ENCODE data around the gene ATP2C2.

ATP2C2 gene

DNA sequence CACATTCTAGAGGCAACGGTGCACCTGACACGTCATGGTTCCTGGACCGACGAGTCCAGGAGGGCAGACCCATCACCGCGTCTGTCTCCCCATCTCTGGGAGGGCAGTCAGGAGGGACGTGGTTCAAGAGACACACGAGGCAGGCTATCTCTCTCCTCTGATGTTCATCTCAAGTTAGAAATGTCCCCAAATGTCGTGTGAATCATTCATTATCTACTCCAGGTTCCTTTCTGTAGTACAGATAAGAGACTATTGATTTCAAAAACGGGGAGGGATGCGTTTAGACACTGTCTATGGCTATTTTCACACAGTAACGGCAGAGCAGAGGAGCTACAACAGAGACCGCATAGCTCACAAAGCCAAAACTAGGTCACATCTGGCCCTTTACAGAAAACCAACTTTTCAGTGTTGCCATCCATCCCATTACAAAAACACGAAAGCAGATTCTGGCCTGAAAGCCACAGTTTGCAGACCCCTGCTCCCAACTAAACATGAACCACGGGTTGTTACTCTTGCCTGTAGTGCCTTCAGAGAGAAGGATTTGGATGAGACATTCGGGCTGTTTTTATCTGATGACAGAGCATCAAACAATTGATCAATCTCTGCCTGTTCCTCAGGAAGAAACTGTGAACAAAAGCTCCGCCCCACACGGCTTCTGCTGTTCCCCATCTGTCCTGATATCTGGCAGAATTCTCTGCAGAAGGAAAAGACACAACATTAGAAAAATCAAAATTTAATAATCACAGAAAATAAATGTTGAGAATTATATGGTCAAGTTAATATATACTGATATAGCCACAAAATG is 129.3 kb downstream of the ATP2C2 start:
- Histone ChIP-seq H3K27ac (no peak overlapping the region), H3K27me3 (replicated peaks) (no peaks in the 10 kb centered on the region), H3K36me3 (replicated peaks) (peaks cover 61% of the 10 kb centered on the region), H3K4me3 (ENCODE audit: low read depth, low read length) (no peak overlapping the region)
- DNase-seq = no peak
- in situ Hi-C loops (cut with HindIII; ENCODE audit: low pct_ligation_motif_present, low sequenced_read_pairs) = no loop called here
- TF ChIP-seq, protein P1, sequence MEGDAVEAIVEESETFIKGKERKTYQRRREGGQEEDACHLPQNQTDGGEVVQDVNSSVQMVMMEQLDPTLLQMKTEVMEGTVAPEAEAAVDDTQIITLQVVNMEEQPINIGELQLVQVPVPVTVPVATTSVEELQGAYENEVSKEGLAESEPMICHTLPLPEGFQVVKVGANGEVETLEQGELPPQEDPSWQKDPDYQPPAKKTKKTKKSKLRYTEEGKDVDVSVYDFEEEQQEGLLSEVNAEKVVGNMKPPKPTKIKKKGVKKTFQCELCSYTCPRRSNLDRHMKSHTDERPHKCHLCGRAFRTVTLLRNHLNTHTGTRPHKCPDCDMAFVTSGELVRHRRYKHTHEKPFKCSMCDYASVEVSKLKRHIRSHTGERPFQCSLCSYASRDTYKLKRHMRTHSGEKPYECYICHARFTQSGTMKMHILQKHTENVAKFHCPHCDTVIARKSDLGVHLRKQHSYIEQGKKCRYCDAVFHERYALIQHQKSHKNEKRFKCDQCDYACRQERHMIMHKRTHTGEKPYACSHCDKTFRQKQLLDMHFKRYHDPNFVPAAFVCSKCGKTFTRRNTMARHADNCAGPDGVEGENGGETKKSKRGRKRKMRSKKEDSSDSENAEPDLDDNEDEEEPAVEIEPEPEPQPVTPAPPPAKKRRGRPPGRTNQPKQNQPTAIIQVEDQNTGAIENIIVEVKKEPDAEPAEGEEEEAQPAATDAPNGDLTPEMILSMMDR (IDR thresholded peaks at IDR 0.05; ENCODE audit: low read depth, low read length, missing control alignments) = no peak

DNA sequence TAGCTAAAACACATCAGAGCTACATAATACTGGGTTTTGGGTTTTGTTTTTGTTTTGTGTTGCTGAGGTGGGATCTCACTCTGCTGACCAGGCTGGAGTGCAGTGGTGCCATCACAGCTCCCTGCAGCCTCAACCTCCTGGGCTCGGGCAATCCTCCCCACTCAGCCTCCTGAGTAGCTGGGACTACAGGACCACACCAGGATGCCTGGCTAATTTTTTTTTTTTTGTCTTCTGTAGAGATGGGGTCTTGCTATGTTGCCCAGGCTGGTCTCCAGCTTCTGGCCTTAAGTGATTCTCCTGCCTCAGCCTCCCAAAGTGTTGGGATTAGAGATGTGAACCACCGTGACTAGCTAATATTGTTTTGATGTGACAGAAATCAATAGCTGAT is 129.9 kb downstream of the ATP2C2 start:
- no peak for DNase-seq
- Histone ChIP-seq H3K27ac (no peak overlapping the region), H3K36me3 (replicated peaks) (peaks cover 55% of the 10 kb centered on the region), H3K4me3 (ENCODE audit: low read depth, low read length) (no peak overlapping the region), H3K27me3 (replicated peaks) (no peaks in the 10 kb centered on the region)
- TF ChIP-seq, protein P1 (IDR thresholded peaks at IDR 0.05; ENCODE audit: low read depth, low read length, missing control alignments) = no peak
- in situ Hi-C loops (cut with HindIII; ENCODE audit: low pct_ligation_motif_present, low sequenced_read_pairs) = no loop called here

DNA sequence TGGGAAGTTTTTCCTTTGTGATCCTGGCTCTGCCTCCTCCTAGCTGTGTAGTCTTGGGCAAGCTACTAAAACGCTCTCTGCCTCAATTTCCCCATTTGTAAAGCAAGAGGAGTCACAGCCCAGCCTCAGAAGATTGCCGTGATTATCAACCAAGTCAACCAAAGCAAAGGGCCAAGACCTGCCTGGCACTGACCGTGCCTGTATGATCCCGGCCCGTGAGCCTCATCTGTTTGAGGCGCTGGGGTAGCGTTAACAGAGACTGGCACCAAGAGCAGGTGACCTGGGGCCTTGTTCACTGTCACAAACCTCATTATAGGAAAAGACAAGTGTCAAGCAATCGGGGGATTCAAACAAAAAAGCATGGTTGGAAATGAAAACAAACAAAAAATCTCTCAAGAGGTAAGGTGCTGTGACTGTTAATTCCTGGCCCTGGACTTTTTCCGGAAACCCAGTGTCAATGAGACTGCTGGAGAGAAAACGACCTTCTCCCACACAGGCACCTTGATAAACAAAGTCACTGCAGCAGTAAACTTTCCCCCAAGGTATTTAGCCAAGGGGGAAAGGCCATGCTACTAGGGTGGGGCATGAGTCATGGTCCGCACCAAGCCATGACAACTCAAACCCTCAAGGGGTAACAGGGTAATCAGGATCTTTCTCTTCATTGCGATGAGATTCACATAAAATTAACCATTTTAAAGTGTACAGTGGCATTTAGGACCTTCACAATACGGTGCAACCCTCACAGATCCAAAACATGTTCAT is 130.7 kb downstream of the ATP2C2 start:
- no peak for DNase-seq
- H3K27me3 ChIP-seq (replicated peaks) = no peaks in the 10 kb centered on the region
- no peak overlapping the region for H3K4me3 ChIP-seq (ENCODE audit: low read depth, low read length)
- peaks cover 51% of the 10 kb centered on the region for H3K36me3 ChIP-seq (replicated peaks)
- in situ Hi-C loops (cut with HindIII; ENCODE audit: low pct_ligation_motif_present, low sequenced_read_pairs) = no loop called here
- TF ChIP-seq, protein P1 (IDR thresholded peaks at IDR 0.05; ENCODE audit: low read depth, low read length, missing control alignments) = no peak
- H3K27ac ChIP-seq = no peak overlapping the region

DNA sequence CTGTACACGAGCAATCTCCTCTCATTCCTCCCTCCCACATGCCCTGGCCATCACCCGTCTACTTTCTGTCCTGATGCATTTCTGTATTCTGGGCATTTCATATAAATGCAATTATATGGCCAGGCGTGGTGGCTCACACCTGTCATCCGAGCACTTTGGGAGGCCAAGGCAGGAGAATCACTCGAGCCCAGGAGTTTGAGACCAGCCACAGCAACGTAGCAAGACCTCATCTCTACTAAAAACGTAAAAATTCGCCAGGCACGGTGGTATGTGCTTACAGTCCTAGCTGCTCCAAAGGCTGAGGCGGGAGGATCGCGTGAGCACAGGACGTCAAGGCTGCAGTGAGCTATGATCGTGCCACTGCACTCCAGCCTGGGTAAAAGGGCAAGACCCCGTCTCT is 131.3 kb downstream of the ATP2C2 start:
- Histone ChIP-seq H3K27ac (no peak overlapping the region), H3K36me3 (replicated peaks) (peaks cover 45% of the 10 kb centered on the region), H3K4me3 (ENCODE audit: low read depth, low read length) (no peak overlapping the region), H3K27me3 (replicated peaks) (no peaks in the 10 kb centered on the region)
- in situ Hi-C loops (cut with HindIII; ENCODE audit: low pct_ligation_motif_present, low sequenced_read_pairs) = no loop called here
- TF ChIP-seq, protein P1 (IDR thresholded peaks at IDR 0.05; ENCODE audit: low read depth, low read length, missing control alignments) = no peak
- no peak for DNase-seq

DNA sequence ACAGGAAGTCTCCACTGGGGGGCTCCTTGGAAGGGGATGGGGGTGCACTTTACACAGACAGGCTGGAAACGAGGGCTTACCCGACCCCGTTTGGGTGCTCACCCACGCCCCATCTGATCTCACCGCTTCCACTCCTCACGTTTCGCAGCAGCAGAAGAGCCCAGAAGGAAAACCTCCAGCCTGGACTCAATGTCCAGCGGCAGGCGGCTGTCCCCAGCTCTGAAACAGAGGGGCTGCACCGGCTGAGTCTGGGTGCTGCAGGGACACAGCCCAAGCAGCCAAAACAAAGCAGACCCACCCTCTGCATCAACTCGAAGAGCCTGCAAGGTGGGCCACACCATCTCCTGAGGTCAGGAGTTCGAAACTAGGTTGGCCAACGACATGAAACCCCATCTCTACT is 132.2 kb downstream of the ATP2C2 start:
- TF ChIP-seq, protein P1 (IDR thresholded peaks at IDR 0.05; ENCODE audit: low read depth, low read length, missing control alignments) = no peak
- peaks cover 36% of the 10 kb centered on the region for H3K36me3 ChIP-seq (replicated peaks)
- H3K4me3 ChIP-seq (ENCODE audit: low read depth, low read length) = no peak overlapping the region
- no peak for DNase-seq
- H3K27ac ChIP-seq = no peak overlapping the region
- no peaks in the 10 kb centered on the region for H3K27me3 ChIP-seq (replicated peaks)
- in situ Hi-C loops (cut with HindIII; ENCODE audit: low pct_ligation_motif_present, low sequenced_read_pairs) = no loop called here

Measured in brain microvascular endothelial cell (primary cell).